ENCODE data around the gene NFIC.

GRCh38 chr19:3361384-3362216, 4.8 kb upstream of the NFIC start:
- TF ChIP-seq GATA3 (IDR thresholded peaks at IDR 0.05; ENCODE audit: low read depth, low read length) (no peak), GATA2 (IDR thresholded peaks at IDR 0.05; ENCODE audit: low read depth, low read length) (no peak)

Measured in SH-SY5Y (cell line).